K562 (cell line): ENCODE data around the gene MORF4L1.
"Not testable (repeated sequence)": the region's sequence is repeated elsewhere in the genome, so short reads cannot be mapped to it uniquely, and the experiment has no call there.

ENCODE experiments used
- ZNF232 ChIP-seq: sonication (generic); formaldehyde crosslinking; IDR thresholded peaks from 2 replicates; pipeline ENCODE4 v1.8.0; 2022; ENCODE audit warnings: mild to moderate bottlenecking, missing genetic modification reagents
- TF ChIP-seq, protein P1 (sequence below): fragments of 250-450 bp; sonication (Bioruptor Pico); IDR thresholded peaks from 2 replicates; pipeline ENCODE4 v1.8.0; 2021; ENCODE audit warnings: moderate library complexity, mild to moderate bottlenecking, inconsistent platforms

DNA sequence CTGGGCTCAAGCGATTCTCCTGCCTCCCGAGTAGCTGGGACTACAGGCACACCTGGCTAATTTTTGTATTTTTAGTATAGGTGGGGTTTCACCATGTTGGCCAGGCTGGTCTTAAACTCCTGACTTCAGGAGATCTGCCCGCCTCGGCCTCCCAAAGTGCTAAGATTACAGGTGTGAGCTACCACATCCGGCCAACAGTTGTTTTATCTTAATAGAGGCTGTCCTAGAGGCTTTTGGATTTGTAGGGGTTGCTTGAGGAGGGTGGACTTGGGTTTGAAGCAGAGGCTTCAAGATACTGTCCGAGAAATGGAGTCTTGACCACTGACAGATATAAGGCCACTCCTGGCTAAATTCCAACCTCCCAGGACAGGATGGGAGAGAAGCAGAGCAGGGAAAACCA is 33.5 kb upstream of the MORF4L1 start:
- TF ChIP-seq, protein P1, sequence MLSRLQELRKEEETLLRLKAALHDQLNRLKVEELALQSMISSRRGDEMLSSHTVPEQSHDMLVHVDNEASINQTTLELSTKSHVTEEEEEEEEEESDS = not testable (repeated sequence)
- TF ChIP-seq ZNF232 = not testable (repeated sequence)
